A673 (cell line): ENCODE measurements around the gene SFT2D1.

ENCODE experiments used
- EZH2 ChIP-seq: fragments of 200-600 bp; sonication (generic); IDR thresholded peaks from 2 replicates; pipeline ENCODE4 v1.6.1; 2017; ENCODE audit warnings: borderline replicate concordance, low read depth, mild to moderate bottlenecking, mixed read lengths, antibody characterized with exemption, low read length; ENCODE audit not compliant: poor library complexity, severe bottlenecking
- TF ChIP-seq, protein P1 (sequence below): fragments of 300-800, 200-600 bp; sonication (generic); conservative IDR thresholded peaks from 2 replicates; pipeline ENCODE4 v1.5.1; 2017; ENCODE audit warnings: low read depth, mild to moderate bottlenecking, antibody characterized with exemption, low read length, moderate library complexity, mixed read lengths

- TF ChIP-seq, protein P1, sequence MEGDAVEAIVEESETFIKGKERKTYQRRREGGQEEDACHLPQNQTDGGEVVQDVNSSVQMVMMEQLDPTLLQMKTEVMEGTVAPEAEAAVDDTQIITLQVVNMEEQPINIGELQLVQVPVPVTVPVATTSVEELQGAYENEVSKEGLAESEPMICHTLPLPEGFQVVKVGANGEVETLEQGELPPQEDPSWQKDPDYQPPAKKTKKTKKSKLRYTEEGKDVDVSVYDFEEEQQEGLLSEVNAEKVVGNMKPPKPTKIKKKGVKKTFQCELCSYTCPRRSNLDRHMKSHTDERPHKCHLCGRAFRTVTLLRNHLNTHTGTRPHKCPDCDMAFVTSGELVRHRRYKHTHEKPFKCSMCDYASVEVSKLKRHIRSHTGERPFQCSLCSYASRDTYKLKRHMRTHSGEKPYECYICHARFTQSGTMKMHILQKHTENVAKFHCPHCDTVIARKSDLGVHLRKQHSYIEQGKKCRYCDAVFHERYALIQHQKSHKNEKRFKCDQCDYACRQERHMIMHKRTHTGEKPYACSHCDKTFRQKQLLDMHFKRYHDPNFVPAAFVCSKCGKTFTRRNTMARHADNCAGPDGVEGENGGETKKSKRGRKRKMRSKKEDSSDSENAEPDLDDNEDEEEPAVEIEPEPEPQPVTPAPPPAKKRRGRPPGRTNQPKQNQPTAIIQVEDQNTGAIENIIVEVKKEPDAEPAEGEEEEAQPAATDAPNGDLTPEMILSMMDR: no peak
- no peak for TF ChIP-seq EZH2
Observed at GRCh38 chr6:166314454-166314853, 27.9 kb downstream of the SFT2D1 start.
